ENCODE data around the gene DACT2.

GRCh38 chr6:168292826-168293225, 26.8 kb downstream of the DACT2 start:
- TF ChIP-seq POLR2A (IDR thresholded peaks at IDR 0.05; ENCODE audit: low read depth, low read length) (no peak), POLR2AphosphoS5 (IDR thresholded peaks at IDR 0.05; ENCODE audit: low read depth, low read length) (no peak), TAF1 (IDR thresholded peaks at IDR 0.05; ENCODE audit: borderline replicate concordance, low read depth, low read length) (no peak)
